ENCODE measurements around the gene PEA15.

PEA15 gene

DNA sequence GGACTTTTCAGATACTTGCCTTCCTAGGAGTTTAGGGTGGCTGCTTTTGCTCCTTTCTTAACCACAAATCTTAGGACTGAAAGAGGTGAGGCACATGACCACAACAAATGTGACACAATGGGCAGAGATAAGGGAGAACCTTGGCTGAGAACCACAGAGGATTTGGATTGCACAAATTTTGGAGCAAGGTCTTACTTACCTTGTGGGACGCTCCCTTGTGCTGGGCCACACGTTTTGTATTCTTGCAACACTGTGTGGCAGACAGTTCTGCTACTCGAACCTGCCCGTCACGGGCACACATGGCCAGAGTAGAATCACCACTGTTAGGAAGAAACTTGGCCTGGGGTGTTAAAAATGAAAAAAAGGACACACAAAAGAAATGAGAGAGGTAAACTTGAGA, 33.2 kb downstream of the PEA15 start:
- DNase-seq (ENCODE audit: low spot score) (no peak), FAIRE-seq (no peak)

- FAIRE-seq = no peak
- DNase-seq (ENCODE audit: low spot score) = no peak
Observed at GRCh38 chr1:160239582-160240299, 34.6 kb downstream of the PEA15 start.

DNA sequence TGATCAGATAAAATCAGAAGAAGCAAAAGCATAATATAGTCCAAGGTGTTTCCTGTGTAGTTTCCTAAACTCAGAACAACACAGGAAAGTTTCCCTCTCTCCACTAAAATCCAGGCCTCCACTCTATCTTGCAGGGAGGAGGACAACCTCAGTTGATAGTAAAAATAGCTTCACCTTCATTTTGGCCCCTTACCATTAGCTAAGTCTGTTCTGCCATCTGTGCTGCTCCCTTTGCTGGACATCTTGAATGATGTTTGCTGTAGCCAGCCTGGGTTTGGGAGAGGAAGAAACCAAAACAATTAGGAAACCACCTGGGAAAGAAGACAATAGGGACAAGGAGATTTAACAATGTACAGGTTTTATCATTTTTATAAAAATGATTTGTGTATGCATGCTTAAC, 38.6 kb downstream of the PEA15 start:
- no peak for FAIRE-seq
- no peak for DNase-seq (ENCODE audit: low spot score)

- FAIRE-seq = no peak
- no peak for DNase-seq (ENCODE audit: low spot score)
Observed at GRCh38 chr1:160244209-160244608, 39.0 kb downstream of the PEA15 start.

- FAIRE-seq (no peak), DNase-seq (ENCODE audit: low spot score) (no peak)
Observed at GRCh38 chr1:160245434-160245833, 40.2 kb downstream of the PEA15 start.

- FAIRE-seq (peak; percentile 15), DNase-seq (ENCODE audit: low spot score) (no peak)
Observed at GRCh38 chr1:160247053-160247452, 41.9 kb downstream of the PEA15 start.

GRCh38 chr1:160251011-160251410, 45.8 kb downstream of the PEA15 start:
- DNase-seq (ENCODE audit: low spot score) = no peak
- FAIRE-seq = no peak

DNA sequence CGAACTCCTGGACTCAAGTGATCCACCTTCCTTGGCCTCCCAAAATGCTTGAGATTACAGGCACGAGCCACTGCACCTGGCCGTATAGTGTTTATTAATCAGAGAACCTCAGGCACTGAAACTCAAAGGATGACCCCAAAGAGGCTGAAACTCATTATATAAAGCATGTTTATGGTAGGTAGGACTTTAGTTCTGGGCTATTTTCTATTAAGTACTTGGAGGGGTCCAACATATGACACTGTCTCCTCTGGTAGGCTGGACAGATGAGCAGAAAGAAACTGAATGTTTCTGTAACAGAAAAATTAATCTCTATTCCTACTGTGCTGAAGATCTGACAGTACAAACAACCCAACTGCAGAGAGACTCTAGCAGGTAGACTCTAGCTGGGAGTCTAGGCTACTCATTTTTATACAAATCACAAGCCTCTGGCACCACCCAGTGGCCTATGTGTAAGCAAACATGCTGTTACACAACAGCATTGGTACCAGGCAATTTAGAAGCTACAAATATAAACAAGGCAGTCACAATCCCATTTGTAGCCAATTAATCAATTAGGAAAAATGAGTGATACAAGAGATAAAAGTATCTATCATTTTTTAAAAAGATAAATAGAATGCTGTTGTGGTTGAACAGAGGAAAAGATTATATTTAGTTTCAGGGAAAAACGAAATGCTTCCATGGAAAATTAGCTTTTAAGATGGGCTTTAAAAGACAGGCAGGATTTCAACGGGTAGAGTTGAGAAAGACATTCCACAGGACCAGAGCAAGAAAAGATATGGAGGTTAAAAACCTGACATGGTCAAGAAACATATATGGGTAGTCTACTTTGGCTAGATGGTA, 46.7 kb downstream of the PEA15 start:
- FAIRE-seq = peak; percentile 34
- DNase-seq (ENCODE audit: low spot score) = peak; percentile 39

DNA sequence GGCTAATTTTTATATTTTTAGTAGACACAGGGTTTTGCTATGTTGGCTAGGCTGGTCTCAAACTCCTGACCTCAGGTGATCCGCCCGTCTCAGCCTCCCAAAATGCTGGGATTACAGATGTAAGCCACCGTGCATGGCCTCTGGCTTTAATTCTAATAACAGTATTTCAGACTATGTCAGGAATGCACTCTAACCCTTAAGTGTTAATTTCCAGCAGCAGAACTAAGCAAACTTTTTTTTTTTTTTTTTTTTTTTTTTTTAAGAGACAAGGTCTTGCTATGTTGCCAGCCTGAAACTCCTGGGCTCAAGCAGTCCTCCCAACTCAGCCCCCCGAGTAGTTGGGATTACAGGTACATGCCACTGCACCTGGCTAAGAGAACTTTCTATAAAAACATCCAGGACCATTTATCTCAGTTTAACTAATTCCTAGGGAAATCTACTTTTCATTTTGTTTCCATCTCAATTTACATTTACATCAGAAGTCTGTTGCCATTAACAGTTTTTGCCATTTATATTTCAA, 50.7 kb downstream of the PEA15 start:
- FAIRE-seq = no peak

GRCh38 chr1:160256396-160257046, 51.3 kb downstream of the PEA15 start:
- FAIRE-seq = peak; percentile 69
- no peak for DNase-seq (ENCODE audit: low spot score)

More for the DNA sequence above, 50.7 kb downstream of the PEA15 start:
- no peak for DNase-seq (ENCODE audit: low spot score)

- FAIRE-seq (no peak), DNase-seq (ENCODE audit: low spot score) (no peak)
Observed at GRCh38 chr1:160257411-160258015, 52.3 kb downstream of the PEA15 start.

DNA sequence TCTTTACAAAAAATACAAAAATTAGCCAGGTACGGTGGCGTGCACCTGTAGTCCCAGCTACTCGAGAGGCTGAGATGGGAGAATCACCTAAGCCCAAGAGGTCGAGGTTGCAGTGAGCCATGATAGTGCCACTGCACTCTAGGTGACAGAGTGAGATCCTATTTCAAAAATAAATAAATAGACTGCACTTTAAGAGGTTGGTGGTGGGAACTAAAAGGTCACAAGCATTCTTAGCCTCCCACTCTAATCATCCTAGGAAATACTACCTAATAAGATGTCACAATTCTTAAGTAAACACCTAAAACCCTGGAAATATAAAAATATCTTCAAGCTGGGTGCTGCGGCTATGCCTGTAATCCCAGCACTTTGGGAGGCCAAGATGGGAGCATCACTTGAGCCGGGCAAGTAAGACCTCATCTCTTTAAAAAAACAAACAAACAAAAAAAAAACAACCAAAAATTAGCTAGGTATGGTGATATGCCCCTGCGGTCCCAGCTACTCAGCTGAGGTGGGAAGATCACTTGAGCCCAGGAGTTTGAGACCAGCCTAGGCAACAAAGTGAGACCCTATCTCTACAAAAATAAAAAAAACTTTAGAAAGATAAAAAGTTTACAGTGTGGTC, 53.1 kb downstream of the PEA15 start:
- no peak for FAIRE-seq
- no peak for DNase-seq (ENCODE audit: low spot score)

DNA sequence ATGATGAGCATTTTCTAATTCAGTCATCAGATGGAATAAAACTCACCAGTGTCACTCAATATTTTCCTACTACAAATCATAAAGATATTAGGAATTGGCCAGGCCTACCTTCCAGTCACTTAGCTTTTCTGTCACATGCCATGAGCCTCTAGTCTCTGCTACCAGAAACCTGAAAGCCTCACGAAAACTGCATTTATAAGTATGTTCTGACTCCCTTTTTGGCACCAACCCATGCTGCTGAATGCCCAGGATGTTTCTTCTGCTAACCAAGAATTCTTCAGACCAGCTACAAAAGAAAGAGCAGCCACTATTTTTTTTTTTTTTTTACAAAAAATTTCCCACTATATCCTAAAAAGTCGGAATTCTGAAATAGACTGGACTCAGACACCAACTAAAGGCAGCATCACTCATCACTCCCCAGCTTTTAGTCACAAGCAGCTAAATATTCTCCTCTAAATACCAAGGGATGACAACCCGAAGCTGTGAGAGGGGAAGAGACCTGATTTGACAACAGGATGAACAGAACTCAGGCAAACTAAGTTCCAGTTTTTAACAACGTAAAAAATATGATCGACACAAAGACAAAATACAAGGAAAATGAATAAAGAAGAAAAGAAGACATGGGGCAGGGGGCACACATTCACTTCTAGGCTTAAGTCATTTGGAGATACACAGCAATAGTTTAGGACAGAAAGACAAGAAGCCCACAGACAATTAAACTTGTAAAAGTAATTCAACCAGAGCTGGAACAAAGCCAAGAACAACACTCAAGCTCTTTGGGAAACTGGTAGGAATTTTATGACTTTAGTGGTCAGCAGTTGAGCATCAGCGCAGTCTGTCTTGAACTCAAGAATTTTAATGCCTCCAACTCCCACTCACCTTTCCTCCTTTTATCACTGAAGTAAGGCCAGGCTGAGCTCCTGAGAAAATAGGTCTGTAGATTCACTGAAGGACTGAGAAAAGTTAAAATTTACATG, 55.5 kb downstream of the PEA15 start:
- peak; percentile 79 for DNase-seq (ENCODE audit: low spot score)
- FAIRE-seq = peak; percentile 82

DNA sequence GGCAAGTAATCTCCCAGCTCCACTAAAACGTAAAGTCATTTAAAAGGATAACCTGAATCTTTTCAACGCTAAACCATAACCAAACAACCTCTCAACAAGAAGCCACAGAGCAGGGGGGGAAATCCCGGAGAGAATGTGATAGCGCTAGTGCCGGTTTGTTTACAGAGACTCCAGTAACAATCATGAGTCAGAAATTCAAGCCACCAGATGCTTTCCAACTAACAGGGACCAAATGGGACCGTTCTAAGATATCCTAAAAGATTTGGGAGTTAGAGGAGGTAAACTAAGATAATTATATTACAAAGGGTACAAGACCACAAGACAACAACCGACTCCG, 56.3 kb downstream of the PEA15 start:
- DNase-seq (ENCODE audit: low spot score) (peak; percentile 70), FAIRE-seq (peak; percentile 24)

DNA sequence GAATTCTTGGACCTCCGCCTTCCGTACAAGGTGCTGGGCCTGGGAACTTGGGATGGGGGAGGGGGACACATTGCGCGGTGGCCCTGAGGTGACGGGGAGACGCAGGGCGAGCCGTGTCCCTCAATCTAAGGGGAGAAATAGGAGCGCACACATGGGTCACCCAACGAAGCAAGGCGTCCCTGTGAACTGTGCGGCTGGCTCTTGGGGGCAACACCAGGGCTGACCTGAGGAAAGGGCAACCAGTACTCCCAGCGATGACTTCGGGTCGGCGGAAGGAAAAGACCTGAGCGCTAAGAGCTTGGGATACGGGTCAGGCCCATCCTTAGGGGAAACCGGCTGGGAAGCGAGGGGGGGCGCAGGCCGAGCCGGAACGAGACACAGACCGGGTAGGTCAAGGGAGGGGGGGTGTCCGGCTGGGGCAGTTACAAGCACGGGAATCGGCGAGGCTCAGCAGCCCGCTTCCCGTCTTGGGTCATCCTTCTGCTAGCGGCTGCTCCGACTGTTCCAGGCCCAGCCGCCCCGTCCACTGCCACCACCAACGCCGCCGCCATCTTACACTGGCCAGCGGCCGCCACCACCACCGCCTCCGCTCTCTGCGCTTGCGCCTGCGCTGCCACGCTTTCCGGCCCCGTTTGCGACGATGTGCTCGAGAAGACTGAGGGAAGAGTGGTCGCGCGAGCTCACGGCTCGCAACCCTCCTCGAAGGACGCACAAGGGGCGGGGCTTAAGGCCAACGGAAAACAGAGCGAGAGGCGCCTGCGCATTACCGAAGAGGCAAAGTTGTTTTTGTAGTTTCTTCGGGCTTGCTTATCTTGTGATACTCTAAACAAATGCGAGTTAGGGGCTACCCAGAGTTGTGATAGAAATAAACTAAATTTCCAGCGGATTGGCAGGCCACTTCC, 57.0 kb downstream of the PEA15 start, which contains the start of gene DCAF8:
Gene DCAF8 (minus strand): TSS at position 657 of the 902 bp plus-strand sequence. CDS start 18,541 bp downstream, outside the sequence.
- peak; percentile 76 for FAIRE-seq
- peak; percentile 92 for DNase-seq (ENCODE audit: low spot score)

GRCh38 chr1:160264795-160265307, 59.7 kb downstream of the PEA15 start:
- no peak for DNase-seq (ENCODE audit: low spot score)
- FAIRE-seq = no peak
